HepG2 (cell line): ENCODE results near the gene TBC1D22A. TPM values are rescaled to one million over a fixed set of nuclear protein-coding genes. Genes with fewer than 3 reads are reported as not detected.

ENCODE experiments used
- EED ChIP-seq: sonication (generic); formaldehyde crosslinking; IDR thresholded peaks from 2 replicates; pipeline ENCODE4 v1.5.0; 2020; ENCODE audit warnings: mild to moderate bottlenecking, missing genetic modification reagents
- FOXM1 ChIP-seq: sonication (generic); formaldehyde crosslinking; IDR thresholded peaks from 2 replicates; pipeline ENCODE4 v1.5.0; 2020; ENCODE audit warnings: missing genetic modification reagents
- GATAD2A ChIP-seq: IDR thresholded peaks from 2 replicates; pipeline ENCODE4 v1.6.1; 2016
- HNF4A ChIP-seq: sonication (generic); formaldehyde crosslinking; IDR thresholded peaks from 2 replicates; pipeline ENCODE4 v1.4.0; 2020; ENCODE audit warnings: missing genetic modification reagents
- HNF4G ChIP-seq, 2 experiments: sonication (generic) in 1 of 2; formaldehyde crosslinking in 1 of 2; IDR thresholded peaks; 2 replicates each; pipeline versions ENCODE4 v1.4.0 to v1.6.1; 2011 to 2020; ENCODE audit warnings: borderline replicate concordance in 2 of 2, low read depth in 2 of 2, mild to moderate bottlenecking in 2 of 2, low read length in 1 of 2, missing genetic modification reagents in 1 of 2, moderate library complexity in 1 of 2
- HNRNPH1 ChIP-seq: fragments of 200-400 bp; formaldehyde crosslinking; optimal IDR thresholded peaks from 2 replicates; pipeline ENCODE3; 2017; ENCODE audit warnings: mild to moderate bottlenecking, low read depth, low read length
- ISL2 ChIP-seq: sonication (generic); formaldehyde crosslinking; IDR thresholded peaks from 2 replicates; pipeline ENCODE4 v1.5.0; 2020; ENCODE audit warnings: missing genetic modification reagents
- REL ChIP-seq: sonication (generic); formaldehyde crosslinking; conservative IDR thresholded peaks from 2 replicates; pipeline ENCODE4 v1.8.0; 2022; ENCODE audit warnings: mild to moderate bottlenecking, missing genetic modification reagents, moderate library complexity
- RXRA ChIP-seq: sonication (generic); formaldehyde crosslinking; IDR thresholded peaks from 2 replicates; pipeline ENCODE4 v1.5.1; 2020; ENCODE audit warnings: missing genetic modification reagents
- SOX5 ChIP-seq: IDR thresholded peaks from 2 replicates; pipeline ENCODE4 v1.6.1; 2016; ENCODE audit warnings: borderline replicate concordance
- SP5 ChIP-seq: IDR thresholded peaks from 2 replicates; pipeline ENCODE4 v1.6.1; 2016; ENCODE audit warnings: low read depth, borderline replicate concordance
- ZFX ChIP-seq: sonication (generic); formaldehyde crosslinking; IDR thresholded peaks from 2 replicates; pipeline ENCODE4 v1.4.0; 2020; ENCODE audit warnings: mild to moderate bottlenecking, low read depth, missing genetic modification reagents, moderate library complexity
- ZNF446 ChIP-seq: sonication (generic); formaldehyde crosslinking; IDR thresholded peaks from 2 replicates; pipeline ENCODE4 v1.5.0; 2020; ENCODE audit warnings: mild to moderate bottlenecking, missing genetic modification reagents
- ZNF572 ChIP-seq: sonication (generic); formaldehyde crosslinking; IDR thresholded peaks from 2 replicates; pipeline ENCODE4 v1.5.1; 2020; ENCODE audit warnings: mild to moderate bottlenecking, missing genetic modification reagents
- ZNF687 ChIP-seq: sonication (generic); formaldehyde crosslinking; IDR thresholded peaks from 2 replicates; pipeline ENCODE4 v1.5.1; 2020; ENCODE audit warnings: mild to moderate bottlenecking, missing genetic modification reagents, moderate library complexity
- ZNF7 ChIP-seq: IDR thresholded peaks from 2 replicates; pipeline ENCODE4 v1.6.1; 2016; ENCODE audit warnings: missing biosample characterization, missing genetic modification reagents
- polyA plus RNA-seq, 8 experiments: library from polyadenylated mRNA; depleted of rRNA in 3 of 8; stranded (reverse) in 7 of 8; unstranded in 1 of 8; fragments of >200 nt; fragmentation: Illumina TruSeq in 4 of 8; extraction: Trizol in 4 of 8; gene quantifications; 2 replicates each; pipeline versions ENCODE4 v1.2.1 to v1.2.3, GENCODE V29; 2011 to 2016; ENCODE audit warnings: low read depth in 4 of 8, missing spikeins in 1 of 8, mixed read lengths in 1 of 8; ENCODE audit not compliant: insufficient read depth in 1 of 8
- total RNA-seq, 5 experiments: library from RNA; depleted of rRNA; stranded (reverse); fragments of >200 nt; fragmentation: Illumina TruSeq; extraction: Trizol; gene quantifications; 2 replicates each; pipeline ENCODE4 v1.2.3, GENCODE V29; 2016; ENCODE audit warnings: low read depth in 1 of 5
- TF ChIP-seq, protein P1 (sequence below): IDR thresholded peaks from 2 replicates; pipeline ENCODE4 v1.6.1; 2016; ENCODE audit warnings: missing compliant biosample characterization, missing genetic modification reagents, borderline replicate concordance
- TF ChIP-seq, protein P2 (sequence below): sonication (generic); formaldehyde crosslinking; conservative IDR thresholded peaks from 2 replicates; pipeline ENCODE4 v1.4.0; 2020; ENCODE audit warnings: mild to moderate bottlenecking, missing genetic modification reagents, moderate library complexity
- TF ChIP-seq, protein P3 (sequence below): IDR thresholded peaks from 2 replicates; pipeline ENCODE4 v1.6.1; 2012; ENCODE audit warnings: inconsistent platforms

Gene TBC1D22A
- total and polyA plus RNA-seq, 2 of the 13 experiments (the other 11 are each of a cell fraction or from before 2014, with no cell fraction given), result 17.3 to 18.0 TPM

GRCh38 chr22:46775850-46776826, 13.7 kb downstream of the TBC1D22A start (continued):
- TF ChIP-seq HNF4G (IDR thresholded peaks at IDR 0.05; ENCODE audit: borderline replicate concordance, low read depth, low read length) (no peak), HNF4G (CRISPR knock-in tag; IDR thresholded peaks at IDR 0.05; ENCODE audit: borderline replicate concordance, low read depth) (no peak), HNRNPH1 (no peak), REL (peak; percentile 65; the same call in 1 of the 2 replicates), ZNF687 (CRISPR knock-in tag) (peak; percentile 67), SP5 (CRISPR knock-in tag) (no peak), SOX5 (0 out of 2 replicates have a peak, but pooled peaks have one; percentile 14), GATAD2A (CRISPR knock-in tag) (0 out of 2 replicates have a peak, but pooled peaks have one; percentile 13), ZNF572 (CRISPR knock-in tag) (0 out of 2 replicates have a peak, but pooled peaks have one; percentile 26), ZNF446 (CRISPR knock-in tag) (no peak), ISL2 (no peak), ZFX (CRISPR knock-in tag) (peak; percentile 33; the same call in 1 of the 2 replicates), HNF4A (peak; percentile 37; the same call in 1 of the 2 replicates), EED (CRISPR knock-in tag) (no peak), ZNF7 (CRISPR knock-in tag) (no peak), FOXM1 (no peak), RXRA (CRISPR knock-in tag) (0 out of 2 replicates have a peak, but pooled peaks have one; percentile 21)
- TF ChIP-seq, protein P1, sequence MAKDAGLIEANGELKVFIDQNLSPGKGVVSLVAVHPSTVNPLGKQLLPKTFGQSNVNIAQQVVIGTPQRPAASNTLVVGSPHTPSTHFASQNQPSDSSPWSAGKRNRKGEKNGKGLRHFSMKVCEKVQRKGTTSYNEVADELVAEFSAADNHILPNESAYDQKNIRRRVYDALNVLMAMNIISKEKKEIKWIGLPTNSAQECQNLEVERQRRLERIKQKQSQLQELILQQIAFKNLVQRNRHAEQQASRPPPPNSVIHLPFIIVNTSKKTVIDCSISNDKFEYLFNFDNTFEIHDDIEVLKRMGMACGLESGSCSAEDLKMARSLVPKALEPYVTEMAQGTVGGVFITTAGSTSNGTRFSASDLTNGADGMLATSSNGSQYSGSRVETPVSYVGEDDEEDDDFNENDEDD (CRISPR knock-in tag), result peak; percentile 45; the same call in 1 of the 2 replicates
- TF ChIP-seq, protein P2, sequence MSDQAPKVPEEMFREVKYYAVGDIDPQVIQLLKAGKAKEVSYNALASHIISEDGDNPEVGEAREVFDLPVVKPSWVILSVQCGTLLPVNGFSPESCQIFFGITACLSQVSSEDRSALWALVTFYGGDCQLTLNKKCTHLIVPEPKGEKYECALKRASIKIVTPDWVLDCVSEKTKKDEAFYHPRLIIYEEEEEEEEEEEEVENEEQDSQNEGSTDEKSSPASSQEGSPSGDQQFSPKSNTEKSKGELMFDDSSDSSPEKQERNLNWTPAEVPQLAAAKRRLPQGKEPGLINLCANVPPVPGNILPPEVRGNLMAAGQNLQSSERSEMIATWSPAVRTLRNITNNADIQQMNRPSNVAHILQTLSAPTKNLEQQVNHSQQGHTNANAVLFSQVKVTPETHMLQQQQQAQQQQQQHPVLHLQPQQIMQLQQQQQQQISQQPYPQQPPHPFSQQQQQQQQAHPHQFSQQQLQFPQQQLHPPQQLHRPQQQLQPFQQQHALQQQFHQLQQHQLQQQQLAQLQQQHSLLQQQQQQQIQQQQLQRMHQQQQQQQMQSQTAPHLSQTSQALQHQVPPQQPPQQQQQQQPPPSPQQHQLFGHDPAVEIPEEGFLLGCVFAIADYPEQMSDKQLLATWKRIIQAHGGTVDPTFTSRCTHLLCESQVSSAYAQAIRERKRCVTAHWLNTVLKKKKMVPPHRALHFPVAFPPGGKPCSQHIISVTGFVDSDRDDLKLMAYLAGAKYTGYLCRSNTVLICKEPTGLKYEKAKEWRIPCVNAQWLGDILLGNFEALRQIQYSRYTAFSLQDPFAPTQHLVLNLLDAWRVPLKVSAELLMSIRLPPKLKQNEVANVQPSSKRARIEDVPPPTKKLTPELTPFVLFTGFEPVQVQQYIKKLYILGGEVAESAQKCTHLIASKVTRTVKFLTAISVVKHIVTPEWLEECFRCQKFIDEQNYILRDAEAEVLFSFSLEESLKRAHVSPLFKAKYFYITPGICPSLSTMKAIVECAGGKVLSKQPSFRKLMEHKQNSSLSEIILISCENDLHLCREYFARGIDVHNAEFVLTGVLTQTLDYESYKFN (CRISPR knock-in tag), result peak; percentile 56; the same call in 1 of the 2 replicates
- TF ChIP-seq, protein P3, sequence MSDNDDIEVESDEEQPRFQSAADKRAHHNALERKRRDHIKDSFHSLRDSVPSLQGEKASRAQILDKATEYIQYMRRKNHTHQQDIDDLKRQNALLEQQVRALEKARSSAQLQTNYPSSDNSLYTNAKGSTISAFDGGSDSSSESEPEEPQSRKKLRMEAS, result peak; percentile 37; the same call in 1 of the 2 replicates
